Activated gamma-delta T cell treated with anti-CD3 and anti-CD28 coated beads, Interleukin-2, amount 50 U/mL, for 16 hours (primary cell): Measurements from ENCODE around the gene OGFOD3.

ENCODE experiments used
- DNase-seq: peaks from one replicate; pipeline ENCODE4 v3.0.0-alpha.2; 2020; ENCODE audit warnings: low read depth

OGFOD3 gene

GRCh38 chr17:82446124-82446523 is 27.7 kb upstream of the OGFOD3 start:
- DNase-seq, result no peak

DNA sequence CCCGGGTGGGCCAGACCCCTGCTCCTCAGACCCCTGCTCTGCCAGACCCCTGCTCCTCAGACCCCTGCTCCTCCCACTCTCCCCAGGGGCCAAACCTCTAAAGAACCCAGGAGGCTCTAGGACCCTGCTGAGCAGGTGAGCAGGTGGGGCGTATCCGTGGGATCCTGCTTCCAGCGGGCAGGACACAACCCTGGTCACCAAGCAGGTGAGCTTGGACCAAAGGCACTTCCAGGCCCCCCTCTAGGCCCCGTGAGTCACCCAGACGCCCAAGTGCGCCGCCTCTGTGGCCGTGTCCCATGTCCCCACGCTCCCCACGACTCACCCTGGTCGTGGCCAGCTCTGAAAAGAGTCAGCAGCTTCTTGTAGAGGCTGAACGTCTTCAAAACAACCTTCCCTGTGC is 27.2 kb upstream of the OGFOD3 start:
- no peak for DNase-seq

GRCh38 chr17:82444941-82445521 is 26.6 kb upstream of the OGFOD3 start:
- no peak for DNase-seq

- no peak for DNase-seq
Measured at GRCh38 chr17:82444284-82444893, 26.0 kb upstream of the OGFOD3 start.

DNA sequence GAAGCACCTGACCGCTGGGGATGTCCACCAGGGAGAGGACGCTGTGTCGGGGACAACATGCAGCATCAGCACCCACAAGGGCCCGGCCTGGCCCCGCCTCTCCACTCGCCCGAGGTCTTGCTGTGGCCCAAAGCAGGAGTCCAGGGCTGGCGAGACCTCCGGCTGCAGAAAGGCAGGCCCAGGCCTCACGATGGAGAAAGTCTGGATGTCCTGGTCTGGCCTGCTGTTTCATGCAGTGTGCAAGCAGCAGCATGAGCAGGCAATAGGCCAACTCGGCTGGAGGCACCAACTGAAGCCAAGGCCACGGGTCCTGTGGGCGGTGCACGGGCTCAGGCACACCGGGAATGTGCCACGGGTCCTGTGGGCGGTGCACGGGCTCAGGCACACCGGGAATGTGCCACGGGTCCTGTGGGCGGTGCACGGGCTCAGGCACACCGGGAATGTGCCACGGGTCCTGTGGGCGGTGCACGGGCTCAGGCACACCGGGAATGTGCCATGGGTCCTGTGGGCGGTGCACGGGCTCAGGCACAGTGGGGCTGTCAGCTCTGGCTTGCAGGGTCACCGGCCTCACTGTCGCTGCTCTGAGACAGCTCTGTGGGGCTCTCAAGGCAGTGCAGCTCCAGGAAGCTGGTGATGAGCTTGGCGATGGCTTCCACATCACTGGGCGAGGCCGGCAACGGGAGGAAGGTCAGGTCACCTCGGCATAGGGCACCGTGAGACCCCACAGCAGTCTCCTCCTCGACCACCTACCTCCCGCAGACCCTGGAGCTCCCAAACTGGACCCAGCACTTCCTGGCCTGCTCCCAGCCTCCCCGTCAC is 25.3 kb upstream of the OGFOD3 start:
- no peak for DNase-seq

- no peak for DNase-seq
Measured at GRCh38 chr17:82442643-82443464, 24.5 kb upstream of the OGFOD3 start.

- no peak for DNase-seq
Measured at GRCh38 chr17:82441691-82442487, 23.5 kb upstream of the OGFOD3 start.

DNA sequence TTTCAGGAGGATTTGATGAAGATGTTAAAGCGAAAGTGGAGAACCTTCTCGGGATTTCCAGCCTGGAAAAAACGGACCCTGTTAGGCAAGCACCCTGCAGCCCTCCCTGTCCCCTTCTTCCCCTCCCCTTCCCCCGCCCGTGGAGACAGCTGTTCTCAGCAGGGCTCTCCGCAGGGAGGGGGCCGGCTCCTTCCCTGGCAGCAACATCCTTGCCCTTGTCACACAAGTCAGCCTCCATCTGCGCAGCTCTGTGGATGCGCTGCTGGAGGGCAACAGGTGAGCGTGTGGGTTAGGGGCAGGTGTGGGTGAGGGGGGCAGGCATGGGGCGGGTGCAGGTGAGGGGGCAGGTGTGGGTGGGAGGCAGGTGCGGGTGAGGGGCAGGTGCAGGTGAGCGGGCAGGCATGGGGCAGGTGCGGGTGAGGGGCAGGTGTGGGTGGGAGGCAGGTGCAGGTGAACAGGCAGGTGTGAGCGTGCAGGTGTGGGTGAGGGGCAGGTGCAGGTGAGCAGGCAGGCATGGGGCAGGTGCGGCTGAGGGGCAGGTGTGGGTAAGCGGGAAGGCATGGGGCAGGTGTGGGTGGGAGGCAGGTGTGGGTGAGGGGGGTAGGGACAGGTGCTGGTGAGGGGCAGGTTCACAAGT is 22.7 kb upstream of the OGFOD3 start:
- no peak for DNase-seq

DNA sequence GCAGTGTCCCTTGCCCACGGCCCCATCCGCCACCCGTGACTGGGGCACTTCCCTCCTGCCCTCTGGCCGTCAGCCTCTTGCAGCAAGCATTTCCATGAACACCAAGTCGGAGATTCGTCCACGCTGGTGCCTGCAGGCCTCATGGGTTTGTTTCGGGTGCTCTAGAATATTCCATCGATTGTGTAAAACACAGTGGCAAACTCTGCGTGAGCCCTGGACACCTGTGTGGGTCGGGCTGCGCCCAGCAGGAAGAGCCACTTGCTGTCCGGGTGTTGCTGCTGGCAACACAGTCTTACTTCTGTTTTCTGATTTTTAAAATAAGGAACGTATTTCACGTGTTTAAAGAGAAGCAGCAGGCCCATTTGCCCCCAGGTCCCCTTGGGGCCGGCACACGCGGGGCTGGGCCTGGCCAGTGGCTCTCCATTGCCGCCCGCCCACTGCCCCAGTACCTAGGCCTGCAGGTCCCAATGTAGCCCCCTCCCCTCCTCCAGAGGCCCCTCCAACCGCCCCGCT is 22.1 kb upstream of the OGFOD3 start:
- DNase-seq, result no peak

- DNase-seq, result no peak
Measured at GRCh38 chr17:82439829-82440365, 21.5 kb upstream of the OGFOD3 start.

DNA sequence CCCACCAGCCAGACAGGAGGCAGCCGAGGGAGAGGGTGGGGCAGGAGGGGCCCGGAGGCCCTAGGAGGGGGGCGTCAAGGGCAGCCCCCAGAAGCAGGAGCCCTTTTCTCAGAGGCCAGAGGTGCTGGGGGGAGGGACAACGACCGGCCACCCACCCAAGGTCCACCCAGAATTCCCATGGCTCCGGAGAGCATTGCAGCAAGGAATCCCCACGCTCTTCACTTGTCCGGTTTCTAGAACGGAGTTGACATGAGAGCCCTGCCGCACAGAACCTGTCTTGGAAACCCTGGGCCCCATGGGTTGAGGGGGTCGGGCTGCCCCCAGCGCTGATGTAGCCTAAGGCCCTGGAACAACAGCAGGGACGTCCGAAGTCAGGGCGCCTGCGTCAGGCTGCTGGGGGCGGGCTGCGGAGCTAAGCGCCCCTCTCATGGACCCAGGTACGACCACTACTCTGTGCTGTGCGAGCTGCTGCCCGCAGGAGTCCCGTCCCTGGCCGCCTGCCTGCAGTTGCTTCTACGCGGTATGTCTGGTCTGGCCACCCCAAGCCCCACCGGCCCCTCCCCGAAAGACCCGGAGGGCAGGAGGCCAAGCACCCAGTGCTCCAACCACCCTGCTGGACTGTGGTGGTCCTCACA is 20.9 kb upstream of the OGFOD3 start:
- DNase-seq, result no peak

GRCh38 chr17:82438401-82439193 is 20.2 kb upstream of the OGFOD3 start:
- DNase-seq, result no peak

- DNase-seq, result no peak
Measured at GRCh38 chr17:82437325-82437668, 18.9 kb upstream of the OGFOD3 start.

DNA sequence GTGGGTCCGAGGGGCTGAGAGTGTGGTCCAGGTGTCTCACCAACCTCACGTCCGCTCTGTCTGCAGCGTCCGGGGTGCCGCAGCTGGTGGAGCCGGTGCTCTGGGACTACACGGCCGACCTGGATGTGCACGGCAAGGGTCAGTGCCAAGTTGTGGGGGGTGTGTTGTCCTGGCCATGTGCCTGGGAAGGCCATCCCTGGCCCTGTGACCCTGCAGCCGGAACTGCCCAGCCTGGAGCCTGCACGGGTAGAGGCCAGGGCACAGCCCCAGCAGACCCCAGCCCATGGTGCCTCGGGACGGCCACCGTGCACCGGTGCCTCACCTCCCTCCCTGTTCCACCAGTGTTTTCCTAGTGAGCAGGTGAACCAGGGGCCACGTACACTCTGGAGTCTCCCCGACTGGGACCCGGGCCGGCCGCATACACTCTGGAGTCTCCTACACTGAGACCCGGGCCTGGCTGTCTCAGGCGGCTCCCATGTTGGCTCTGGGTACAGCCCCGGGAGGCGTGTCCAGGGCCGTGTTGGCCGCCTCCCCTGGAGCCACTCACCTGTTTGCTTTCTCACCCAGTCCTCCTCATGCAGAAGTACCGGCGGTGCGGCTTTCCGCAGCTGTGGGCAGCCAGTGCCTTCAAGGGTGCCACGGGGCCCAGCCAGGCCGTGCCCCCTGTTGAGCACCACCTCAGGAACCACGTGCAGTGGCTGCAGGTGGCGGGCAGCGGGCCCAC is 18.4 kb upstream of the OGFOD3 start:
- DNase-seq, result no peak

GRCh38 chr17:82435601-82436583 is 17.5 kb upstream of the OGFOD3 start:
- DNase-seq, result no peak

GRCh38 chr17:82435103-82435502 is 16.7 kb upstream of the OGFOD3 start:
- DNase-seq, result no peak

DNA sequence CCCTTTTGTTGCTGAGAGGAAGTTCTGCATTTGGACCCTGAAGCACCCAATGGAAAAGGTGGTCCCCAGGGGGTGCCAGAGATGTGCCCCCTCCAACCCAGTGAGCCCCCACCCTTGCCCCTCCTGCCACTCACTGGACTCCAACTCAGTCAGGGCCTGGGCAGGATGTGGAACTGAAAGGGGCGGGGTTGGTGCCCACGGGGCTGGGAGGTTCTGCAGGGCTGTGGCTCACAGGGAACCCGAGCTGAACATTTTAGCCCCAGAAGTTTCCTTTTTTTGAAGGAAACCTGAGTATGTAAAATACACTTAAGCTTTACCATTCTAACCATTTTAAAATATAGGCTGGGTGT is 15.8 kb upstream of the OGFOD3 start:
- no peak for DNase-seq
